HG02623 (cell line): ENCODE data around the gene TES.
"Not testable (repeated sequence)": the region's sequence is repeated elsewhere in the genome, so short reads cannot be mapped to it uniquely, and the experiment has no call there.

Source experiments
- ATAC-seq: cut with Tn5 transposase; IDR thresholded peaks from one replicate; pipeline ENCODE4 v1.9.1; 2021; ENCODE audit warnings: moderate library complexity; ENCODE audit not compliant: unreplicated experiment

TES gene

GRCh38 chr7:116210345-116211005 is at the start of gene TES:
TSS of gene TES (plus strand) at chr7:116210539. CDS start at chr7:116210708, 169 bp downstream.
- ATAC-seq = peak; percentile 88

GRCh38 chr7:116161728-116162127 is 48.6 kb upstream of the TES start:
- ATAC-seq = no peak

DNA sequence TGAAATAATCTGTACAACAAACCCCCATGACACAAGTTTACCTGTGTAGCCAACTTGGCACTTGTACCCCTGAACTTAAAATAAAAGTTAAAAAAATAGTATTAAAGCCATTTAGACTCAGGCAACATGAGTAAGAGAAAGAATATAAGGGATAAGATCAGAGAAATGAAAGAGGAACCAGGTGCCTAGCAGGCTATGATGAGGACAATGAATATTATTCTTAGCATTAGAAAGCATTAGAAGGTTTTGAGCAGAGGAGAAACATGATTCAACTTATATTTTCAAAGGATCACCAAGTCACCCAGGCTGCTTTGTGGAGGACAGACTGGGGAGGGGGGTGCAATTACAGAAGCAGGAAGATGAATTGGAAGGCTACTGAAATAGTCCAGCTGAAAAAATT is 48.1 kb upstream of the TES start:
- no peak for ATAC-seq

DNA sequence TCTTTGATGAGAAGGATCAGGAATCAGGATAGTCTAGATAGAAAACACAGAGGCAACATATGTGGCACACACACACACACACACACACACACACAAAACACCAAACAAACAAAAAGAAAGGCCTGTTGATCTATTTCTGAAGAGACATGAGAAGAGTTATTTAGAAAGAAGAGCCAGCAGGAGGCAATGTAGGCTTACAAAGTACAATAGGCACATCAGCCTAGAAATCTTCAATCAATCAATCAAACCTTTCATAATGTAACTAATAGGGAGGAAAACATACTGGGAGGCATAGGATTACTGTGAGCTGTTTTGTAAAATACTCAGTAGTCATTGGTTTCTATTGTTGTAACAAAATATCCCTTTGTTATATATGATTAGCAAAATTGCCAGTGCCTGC is 47.3 kb upstream of the TES start:
- ATAC-seq = no peak

DNA sequence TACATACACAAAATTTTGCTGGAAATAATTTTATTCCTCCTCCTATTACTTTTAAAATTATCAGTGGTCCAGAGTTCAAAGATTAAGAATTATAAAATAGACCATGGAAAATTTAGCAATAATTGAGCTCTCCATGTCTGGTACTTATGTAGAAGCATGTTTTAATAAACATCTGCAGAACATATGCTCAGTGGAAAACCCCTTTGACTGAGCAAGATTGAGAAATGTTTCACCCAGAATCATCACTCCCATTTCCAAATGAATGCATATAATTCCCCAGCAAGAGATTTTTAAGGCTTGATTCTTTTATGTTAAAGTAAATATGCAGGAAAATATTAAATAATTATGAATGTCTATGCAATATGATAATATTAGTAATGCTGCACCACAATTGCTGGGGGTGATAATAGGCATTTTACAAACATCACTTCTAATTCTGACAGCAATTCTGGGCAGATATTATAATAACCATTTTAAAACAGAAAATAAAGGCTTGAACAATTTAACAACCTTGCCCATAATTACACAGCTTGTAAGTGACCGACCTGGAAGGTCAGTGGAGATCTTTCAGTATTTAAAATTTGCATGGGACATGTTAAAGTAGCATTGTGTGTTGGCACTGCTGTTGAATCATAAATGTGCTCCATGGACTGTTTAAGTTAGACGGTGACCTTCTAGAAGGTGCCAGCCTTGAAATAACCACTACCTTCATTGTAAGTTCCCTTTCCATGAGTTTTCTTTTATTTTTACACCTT is 45.6 kb upstream of the TES start:
- no peak for ATAC-seq

DNA sequence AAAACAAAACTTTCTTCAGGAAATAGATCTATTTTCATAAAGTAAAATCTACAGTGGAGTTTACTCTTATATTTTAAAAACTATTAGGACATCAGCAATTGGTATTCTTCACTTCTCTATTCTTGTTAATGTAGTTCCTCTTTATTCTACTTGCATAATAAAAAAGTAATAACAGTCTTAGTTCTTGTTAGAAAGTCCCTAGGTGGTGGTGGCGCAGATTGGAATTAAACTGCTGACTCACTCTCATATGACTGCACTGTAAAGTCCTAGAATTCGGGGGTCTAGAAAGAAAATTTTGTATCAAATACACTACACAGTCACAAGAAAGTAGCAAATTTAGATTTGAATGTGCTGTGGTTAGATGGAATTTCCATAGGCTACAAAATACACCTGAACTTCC is 44.6 kb upstream of the TES start:
- ATAC-seq = peak; percentile 59

- no peak for ATAC-seq
Measured at GRCh38 chr7:116166156-116166555, 44.2 kb upstream of the TES start.

- ATAC-seq = no peak
Measured at GRCh38 chr7:116167177-116167576, 43.2 kb upstream of the TES start.

DNA sequence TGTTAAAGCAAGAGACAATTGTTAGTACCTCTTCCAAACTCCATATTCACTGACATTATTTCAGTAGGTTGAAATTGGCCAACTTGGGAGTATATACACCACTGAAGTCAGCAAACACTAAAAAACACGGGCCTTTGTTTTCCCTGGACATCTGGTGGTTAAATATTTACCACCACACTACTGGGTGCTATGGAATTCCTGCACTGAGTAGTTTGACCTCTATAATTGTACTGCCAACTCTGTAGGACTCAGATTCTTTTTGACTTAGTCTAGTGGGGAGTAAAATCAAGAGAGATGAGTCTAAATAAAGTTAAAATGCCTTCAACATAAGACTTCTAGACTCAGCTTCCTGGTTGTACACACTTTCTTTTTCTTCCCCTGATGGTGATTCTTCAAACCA is 41.3 kb upstream of the TES start:
- ATAC-seq = no peak

DNA sequence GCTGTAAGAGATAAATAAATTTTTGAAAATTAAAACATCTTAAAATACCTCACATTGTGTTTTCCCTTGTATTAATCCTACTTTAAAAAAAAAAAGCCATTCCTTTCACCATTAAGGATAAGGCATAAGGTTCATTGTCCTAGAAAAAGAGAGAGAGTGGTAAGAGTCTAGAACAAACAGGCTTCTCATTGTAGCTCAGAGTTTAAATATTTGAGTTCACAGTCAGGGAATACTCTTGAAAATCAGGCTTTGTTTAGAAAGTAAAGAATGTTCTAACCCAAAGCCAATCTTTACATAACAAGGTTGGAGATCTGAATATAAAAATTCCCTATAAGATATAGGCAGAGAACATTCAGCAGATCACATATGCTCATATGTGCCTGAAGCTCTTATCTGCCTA is 40.2 kb upstream of the TES start:
- ATAC-seq = no peak

GRCh38 chr7:116171094-116171493 is 39.2 kb upstream of the TES start:
- no peak for ATAC-seq

DNA sequence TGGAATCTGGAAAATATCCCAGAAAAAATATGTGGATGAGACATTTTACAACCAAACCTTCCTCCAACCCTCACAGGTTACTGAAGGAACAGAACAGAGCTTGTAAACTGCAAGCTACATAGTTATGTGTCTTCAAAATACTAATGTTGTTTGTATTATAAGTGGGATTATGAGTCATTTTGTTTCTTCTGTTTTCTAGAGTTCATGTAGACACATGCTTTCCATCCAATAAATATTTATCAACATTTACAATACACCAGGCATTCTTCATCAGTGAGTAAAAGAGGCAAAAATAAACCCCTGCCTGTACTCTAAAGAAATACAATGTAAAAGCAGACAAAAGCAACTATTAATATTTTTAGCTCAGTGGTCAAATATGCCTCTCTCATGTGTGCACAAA is 38.0 kb upstream of the TES start:
- no peak for ATAC-seq

DNA sequence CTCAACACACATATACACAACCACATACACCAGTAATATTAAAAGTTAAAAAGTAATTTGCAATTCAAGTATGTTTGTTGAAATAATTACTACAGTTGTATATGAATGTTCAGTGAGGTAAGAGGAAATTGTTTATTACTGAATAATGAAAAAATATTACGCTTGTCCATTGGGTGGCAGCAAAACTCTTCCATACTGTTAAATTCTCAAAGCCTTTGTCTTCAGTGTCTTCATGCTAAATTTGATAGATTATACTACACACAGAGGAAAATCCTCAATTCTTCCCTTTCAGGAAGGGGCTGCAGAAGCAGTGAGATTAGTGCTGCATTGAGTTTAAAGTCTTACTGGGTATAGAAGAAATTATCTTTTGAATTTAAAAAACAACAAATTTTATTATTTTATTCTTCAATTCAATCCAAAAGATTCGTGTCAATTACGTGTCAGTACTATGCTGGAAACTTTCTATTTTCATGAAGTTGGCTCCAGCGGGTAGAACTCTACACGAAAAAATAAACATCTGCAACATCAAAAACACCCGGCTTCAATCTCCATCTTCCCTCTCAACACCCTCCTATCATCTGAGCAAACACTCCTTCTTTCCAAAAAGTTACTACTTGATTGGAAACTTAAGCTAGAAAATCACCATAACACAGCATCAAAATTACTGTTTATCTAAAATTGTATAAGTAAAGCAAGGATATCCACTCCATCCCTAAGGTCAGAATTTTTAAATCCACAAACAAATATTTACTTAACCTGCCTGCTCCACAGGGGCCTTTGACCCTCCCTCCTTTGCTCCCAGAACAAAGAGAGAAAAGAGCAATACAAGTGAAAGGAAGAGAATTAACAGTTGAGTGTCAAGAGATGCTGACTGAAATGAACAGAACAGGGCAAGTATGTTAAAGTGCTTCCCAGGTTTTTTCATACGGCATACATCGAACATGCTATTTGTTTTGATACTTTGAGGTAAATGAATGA is 37.0 kb upstream of the TES start:
- no peak for ATAC-seq

- not testable (repeated sequence) for ATAC-seq
Measured at GRCh38 chr7:116175095-116175494, 35.2 kb upstream of the TES start.

GRCh38 chr7:116176226-116176625 is 34.1 kb upstream of the TES start:
- no peak for ATAC-seq

DNA sequence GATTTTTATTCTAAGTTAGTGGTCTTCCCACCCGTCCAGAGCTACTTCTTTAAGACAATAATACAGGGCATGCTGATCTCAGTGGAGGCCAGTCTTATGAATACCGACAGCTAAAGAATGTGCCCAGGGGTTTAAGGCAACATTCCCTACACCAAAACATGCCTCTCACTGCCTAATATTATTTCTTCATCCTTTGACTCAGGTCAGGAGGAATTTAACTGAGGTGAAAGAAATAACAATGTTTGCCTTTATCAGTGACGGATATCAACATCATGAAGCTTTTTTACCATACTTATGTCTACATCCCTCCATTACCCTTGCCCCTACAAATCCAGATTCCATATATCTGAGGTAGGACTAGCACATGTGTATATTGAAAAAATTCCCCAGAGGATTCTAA is 33.3 kb upstream of the TES start:
- ATAC-seq = no peak

GRCh38 chr7:116180302-116180701 is 30.0 kb upstream of the TES start:
- peak; percentile 89 for ATAC-seq

DNA sequence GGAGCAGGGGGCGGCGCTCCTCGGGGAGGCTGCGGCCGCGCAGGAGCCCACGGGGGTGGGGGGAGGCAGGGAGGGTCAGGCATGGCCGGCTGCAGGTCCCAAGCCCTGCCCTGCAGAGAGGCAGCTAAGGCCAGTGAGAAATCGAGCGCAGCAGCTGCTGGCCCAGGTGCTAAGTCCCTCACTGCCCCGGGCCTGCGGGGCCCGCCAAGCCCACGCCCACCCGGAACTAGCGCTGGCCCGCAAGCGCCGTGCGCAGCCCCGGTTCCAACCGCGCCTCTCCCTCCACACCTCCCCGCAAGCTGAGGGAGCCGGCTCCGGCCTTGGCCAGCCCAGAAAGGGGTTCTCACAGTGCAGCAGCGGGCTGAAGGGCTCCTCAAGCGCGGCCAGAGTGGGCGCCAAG is 28.3 kb upstream of the TES start:
- no peak for ATAC-seq

GRCh38 chr7:116185450-116185849 is 24.9 kb upstream of the TES start:
- no peak for ATAC-seq

DNA sequence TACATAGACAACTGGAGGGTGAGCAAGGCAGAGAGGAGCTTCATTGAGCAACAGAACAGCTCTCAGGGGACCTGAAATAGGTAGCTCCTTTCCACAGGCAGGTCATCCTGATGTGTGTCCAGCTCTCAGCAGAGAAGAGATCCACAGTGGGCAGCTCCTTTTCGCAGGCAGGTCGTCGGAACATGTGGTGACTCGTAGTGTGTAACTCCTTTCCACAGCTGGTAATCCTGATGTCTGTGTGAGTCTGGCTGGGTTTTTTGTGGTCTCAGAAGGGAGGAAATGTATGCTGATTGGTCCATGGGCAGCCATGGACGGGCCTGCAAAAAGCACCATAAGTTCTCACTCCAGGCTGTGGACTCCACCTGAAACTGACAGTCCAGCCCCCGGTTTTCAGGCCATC is 24.4 kb upstream of the TES start:
- ATAC-seq = no peak

DNA sequence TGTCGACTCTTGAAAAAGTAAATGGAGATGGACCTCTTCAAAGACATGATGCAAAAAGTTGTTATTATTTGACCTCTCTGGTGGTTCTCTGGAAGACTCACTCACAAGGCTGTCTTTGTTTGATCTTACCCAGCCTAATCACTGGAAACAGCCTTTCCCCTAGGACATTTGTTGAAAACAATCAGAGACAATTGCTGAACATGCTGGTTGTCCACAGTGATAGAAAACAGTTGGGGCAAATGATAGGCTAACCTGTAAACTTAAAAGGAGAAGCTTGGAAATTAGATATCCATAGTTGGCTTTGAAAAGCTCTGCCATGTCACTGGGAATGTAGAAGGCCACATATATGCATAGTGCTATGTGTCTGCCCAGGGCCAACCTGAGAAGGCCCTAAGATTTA is 22.9 kb upstream of the TES start:
- no peak for ATAC-seq
